ENCODE data around the gene GALC.

- TF ChIP-seq EZH2 (IDR thresholded peaks at IDR 0.05; ENCODE audit: low read length, unreplicated experiment) = no peak
- TF ChIP-seq CTCF (conservative IDR thresholded peaks at IDR 0.05; ENCODE audit: low read depth, low read length) = no peak
- no peak for TF ChIP-seq EZH2phosphoT487 (IDR thresholded peaks at IDR 0.05; ENCODE audit: borderline replicate concordance, low read length)
These were observed 22.0 kb downstream of the GALC start for GRCh38 chr14:87971010-87971409.

Data from PC-3 (cell line).